ENCODE data around the gene GRIN2B.

Gene GRIN2B

DNA sequence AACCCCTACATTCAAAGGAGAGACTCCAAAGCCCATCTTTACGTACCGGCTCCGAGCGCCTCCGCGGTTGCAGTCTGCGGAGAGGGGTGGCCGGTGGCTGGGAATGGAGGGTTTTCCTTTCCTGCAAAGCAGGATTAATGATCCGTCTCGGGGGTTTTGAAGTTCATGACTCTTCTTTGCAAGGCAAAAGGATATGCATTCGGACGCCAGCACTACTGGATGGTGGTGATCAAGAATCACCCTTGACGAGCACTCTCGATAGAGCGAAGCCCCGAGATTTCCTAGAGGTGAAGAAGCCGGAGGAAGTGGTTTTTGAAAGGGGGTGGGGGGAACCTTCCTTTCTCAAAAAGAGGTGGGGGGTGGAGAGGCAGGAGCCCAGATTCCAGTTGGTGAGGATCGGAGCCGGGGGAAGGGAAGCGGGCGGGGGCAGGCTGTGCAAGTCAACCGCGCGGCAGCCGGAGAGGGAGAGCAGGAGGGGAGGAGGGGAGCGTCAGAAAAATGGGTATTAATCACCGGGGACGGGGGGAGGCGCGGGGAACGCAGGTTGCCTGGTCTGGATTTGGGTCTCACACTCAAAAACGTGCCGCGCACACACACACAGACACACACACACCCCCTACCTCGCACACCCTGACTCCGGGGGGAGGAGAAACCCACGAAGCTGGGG, at the start of gene GRIN2B:
TSS of gene GRIN2B (minus strand) at position 307 of the 667 bp plus-strand sequence. CDS start 115,394 bp downstream, outside the sequence.
- peak; percentile 52 to 68 for DNase-seq

DNA sequence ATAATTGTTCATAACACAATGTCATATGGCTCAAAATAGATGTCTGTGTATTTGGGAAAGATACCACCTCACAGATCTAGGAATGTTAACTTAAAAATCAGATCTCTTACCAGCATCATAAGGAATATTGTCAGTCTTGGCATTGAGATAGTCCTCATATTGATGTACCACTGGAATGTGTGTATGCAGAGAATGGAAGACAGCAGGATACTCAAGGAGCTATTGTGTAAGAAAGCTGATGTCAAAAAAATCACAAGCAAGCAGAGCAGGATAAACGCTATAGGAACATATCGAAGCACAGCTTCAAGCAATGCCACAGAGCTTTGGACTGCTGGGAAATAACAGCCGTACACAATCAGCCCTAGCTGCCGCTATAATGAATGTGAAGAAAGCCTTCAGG, 45.1 kb upstream of the GRIN2B start:
- DNase-seq = no peak

GRCh38 chr12:14024591-14024990, 43.2 kb upstream of the GRIN2B start:
- DNase-seq = no peak

DNA sequence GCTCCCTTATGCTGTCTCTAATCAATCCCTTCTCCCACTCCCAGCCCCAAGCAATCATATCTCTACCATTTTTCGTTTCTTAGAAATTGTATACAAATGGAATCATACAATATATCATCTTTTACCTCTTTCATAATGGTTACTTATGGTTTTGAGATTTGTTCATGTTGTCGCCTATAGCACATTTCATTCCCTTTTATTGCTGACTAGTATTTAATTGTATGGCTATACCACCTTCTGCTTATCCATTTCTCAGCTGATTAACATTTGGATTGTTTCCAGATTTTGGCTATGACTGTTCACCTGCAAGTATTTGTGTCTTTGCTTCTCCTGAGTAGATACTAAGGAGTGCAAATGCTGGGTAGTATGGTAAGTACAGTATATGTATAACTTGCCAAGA, 36.7 kb upstream of the GRIN2B start:
- no peak for DNase-seq

DNA sequence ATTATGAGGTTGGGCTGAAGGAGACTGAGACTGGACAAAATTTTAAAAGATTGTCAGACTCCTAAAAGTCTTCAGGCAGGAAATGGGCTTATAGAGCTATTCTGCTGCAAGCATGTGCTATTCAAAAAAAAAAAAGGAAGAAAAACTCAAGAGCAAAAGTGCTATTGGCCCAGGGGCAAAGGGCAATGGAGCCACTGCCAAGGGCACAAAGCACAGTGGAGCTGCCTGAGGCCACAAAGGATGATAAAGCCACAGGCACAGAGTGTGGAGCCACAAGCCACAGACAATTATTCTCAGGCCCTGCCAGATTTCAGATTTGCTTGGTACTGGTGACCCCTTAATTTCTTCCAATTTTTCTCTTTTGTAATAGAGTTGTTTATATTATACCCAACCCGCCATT, 29.6 kb upstream of the GRIN2B start:
- no peak for DNase-seq

GRCh38 chr12:14007639-14008038, 26.2 kb upstream of the GRIN2B start:
- DNase-seq = no peak

GRCh38 chr12:13992585-13992984, 11.2 kb upstream of the GRIN2B start:
- DNase-seq = no peak

DNA sequence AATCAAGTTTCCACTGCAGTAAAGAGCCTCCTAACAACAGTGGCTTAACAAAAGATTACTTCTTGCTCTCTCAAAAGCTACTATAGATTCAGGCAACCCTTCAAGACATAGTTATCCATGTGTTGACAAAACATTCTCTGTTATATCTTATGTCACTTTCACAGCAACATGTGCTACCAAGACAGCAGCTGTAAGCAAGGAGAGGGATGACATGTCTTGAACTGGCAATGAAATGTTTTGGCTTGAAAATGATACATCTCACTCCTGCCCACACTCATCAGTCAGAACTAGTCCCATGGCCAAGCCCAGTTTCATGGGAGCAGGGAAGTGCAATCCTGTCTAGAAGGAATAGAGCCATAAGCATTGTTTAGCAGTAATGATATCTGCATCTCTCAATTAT, 10.7 kb upstream of the GRIN2B start:
- DNase-seq = no peak

GRCh38 chr12:13986031-13986430, 4.6 kb upstream of the GRIN2B start:
- DNase-seq = no peak

DNA sequence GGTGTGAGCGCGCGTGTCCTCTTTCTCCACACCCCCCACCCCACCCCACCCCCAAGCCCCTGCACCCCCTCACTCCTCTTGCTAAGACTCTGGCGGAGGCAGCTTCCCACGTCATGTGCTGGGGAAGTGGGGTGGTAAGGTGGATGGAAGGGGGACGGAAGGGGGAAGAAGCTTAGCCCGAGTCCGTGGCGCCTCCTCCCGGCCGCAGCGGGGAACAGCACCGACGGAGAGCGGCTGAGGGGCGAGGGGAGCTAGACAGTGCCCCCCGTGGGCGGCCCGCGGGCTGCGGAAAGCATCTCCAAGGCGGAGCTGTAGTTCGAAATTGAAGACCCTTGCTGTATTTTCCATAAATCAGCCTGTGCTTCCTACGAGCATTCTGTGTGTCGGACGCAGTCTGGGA, 588 bp upstream of the GRIN2B start:
- peak in 1 of 2 experiments; percentile 67 for DNase-seq

- DNase-seq = peak in 1 of 2 experiments; percentile 64
Measured at GRCh38 chr12:13980538-13981295, 685 bp downstream of the GRIN2B start.

DNA sequence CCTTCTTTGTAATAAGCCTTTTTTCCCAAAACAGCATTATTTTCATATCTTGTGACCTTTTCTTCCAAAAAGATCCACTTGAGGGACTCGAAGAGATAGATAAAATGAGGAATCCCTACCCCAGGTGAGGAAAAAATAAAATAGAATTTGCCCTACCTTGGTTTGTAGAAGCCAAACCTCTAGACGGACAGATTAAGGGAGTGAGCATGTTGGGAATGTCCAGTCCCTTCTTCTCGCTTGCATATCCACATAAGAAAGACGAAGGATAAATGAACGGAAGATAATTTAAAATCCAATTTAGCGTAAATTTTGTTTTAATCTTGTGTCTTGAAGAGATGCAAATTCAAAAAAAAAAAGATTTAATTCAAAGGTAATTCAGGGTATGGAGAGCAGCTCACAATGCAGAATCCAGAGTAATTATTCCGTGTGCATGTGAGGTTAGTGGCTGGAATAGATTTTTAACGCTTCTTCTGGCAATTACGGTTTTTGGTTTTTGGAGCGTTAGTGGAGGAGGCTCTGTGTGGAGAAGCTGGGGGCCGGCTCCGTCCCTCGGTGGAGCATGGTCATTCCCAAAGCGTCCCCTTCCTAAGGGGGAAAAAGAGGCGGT, 1.5 kb downstream of the GRIN2B start:
- DNase-seq = no peak

GRCh38 chr12:13978876-13979275, 2.5 kb downstream of the GRIN2B start:
- DNase-seq = no peak

- DNase-seq = no peak
Measured at GRCh38 chr12:13976880-13977279, 4.5 kb downstream of the GRIN2B start.

GRCh38 chr12:13976028-13976584, 5.3 kb downstream of the GRIN2B start:
- DNase-seq = no peak

DNA sequence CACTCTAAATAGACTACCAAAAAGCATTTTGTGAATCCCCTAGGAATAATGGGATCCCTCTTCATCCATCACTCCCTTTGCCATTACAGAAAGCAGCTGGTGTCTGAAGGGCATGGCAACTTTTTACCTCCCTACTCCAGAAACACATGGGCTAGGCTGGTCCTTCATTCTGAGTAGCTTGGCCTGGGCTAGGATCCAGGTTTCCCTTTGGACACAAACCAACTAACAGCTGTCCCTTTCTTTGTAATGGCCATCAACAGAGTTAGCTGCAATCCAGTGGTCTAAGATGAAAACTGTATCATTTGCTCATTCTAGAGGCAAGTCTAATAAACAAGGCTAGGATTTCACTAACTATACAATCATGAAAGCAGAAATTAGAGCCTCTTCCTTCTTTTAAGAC, 7.4 kb downstream of the GRIN2B start:
- no peak for DNase-seq

- DNase-seq = no peak
Measured at GRCh38 chr12:13970803-13971202, 10.6 kb downstream of the GRIN2B start.

GRCh38 chr12:13968281-13968680, 13.1 kb downstream of the GRIN2B start:
- no peak for DNase-seq

DNA sequence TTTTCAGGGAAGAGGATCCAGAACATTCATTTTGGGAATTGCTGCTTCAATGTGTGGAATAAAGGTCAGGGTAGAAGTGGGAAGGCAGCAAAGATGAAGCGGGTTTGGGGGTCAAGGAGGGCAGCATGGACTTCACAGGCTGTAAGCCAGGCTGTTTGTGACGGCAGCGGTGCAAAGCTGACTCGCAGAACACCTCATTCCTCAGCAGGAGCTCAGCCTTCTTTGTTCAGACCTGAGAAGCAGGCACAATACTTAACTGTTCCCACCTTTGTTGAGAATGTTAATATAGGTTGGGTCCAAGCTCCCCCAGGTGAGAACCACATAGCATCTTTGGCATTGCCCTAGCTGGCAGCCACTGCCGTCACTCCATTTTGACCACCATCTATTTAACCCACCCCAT, 16.7 kb downstream of the GRIN2B start:
- DNase-seq = no peak

GRCh38 chr12:13962699-13963098, 18.7 kb downstream of the GRIN2B start:
- peak in 1 of 2 experiments; percentile 34 for DNase-seq

DNA sequence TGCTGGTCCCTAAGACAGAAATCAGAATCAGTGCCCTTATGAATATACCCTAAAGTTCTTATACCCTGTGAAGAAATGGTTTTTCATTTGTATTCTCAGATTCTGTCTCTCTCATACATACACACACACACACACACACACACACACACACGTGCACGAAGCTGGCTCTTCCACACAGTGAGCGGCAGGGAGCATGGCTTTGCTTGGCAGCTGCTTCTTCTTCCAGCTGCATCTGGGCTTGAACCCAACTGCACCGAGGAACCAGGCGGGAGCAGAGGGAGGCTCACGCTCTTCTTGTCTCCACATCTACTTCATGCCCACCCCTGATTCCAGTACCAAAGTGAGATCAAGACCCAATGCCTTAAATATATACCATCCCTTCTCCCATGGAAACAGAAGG, 19.4 kb downstream of the GRIN2B start:
- DNase-seq = no peak

GRCh38 chr12:13959131-13959723, 22.2 kb downstream of the GRIN2B start:
- no peak for DNase-seq

- no peak for DNase-seq
Measured at GRCh38 chr12:13957576-13957975, 23.8 kb downstream of the GRIN2B start.
